CD4-positive, alpha-beta T cell treated with Interleukin-17A for 4 hours (primary cell): ENCODE results near the gene IFT25.
A peak's percentile ranks its signal among the peaks of the same experiment; 100 is the strongest.
"Not testable (repeated sequence)": the region's sequence is repeated elsewhere in the genome, so short reads cannot be mapped to it uniquely, and the experiment has no call there.

ENCODE experiments used
- DNase-seq: peaks from one replicate; pipeline ENCODE4 v3.0.0-alpha.2; 2020; ENCODE audit warnings: mixed read lengths

IFT25 gene

GRCh38 chr1:53945433-53946251, at the start of gene IFT25:
IFT25 (minus strand) TSS chr1:53945699; CDS start chr1:53940082, 5,617 bp downstream.
- peak; percentile 99 for DNase-seq

- not testable (repeated sequence) for DNase-seq
Measured at GRCh38 chr1:53994516-53994915, 49.0 kb upstream of the IFT25 start.

GRCh38 chr1:53992085-53992874, 46.8 kb upstream of the IFT25 start:
- no peak for DNase-seq

- DNase-seq, result no peak
Measured at GRCh38 chr1:53987880-53988279, 42.4 kb upstream of the IFT25 start.

GRCh38 chr1:53986458-53986857, 41.0 kb upstream of the IFT25 start:
- DNase-seq, result no peak

- DNase-seq, result no peak
Measured at GRCh38 chr1:53984726-53985125, 39.2 kb upstream of the IFT25 start.

GRCh38 chr1:53982763-53983104, 37.2 kb upstream of the IFT25 start:
- no peak for DNase-seq

- DNase-seq, result no peak
Measured at GRCh38 chr1:53982034-53982762, 36.7 kb upstream of the IFT25 start.

- no peak for DNase-seq
Measured at GRCh38 chr1:53981220-53981619, 35.7 kb upstream of the IFT25 start.

GRCh38 chr1:53979712-53980450, 34.4 kb upstream of the IFT25 start:
- DNase-seq, result no peak

- no peak for DNase-seq
Measured at GRCh38 chr1:53975861-53976260, 30.4 kb upstream of the IFT25 start.

GRCh38 chr1:53971718-53972117, 26.2 kb upstream of the IFT25 start:
- DNase-seq, result no peak

GRCh38 chr1:53969323-53969722, 23.8 kb upstream of the IFT25 start:
- DNase-seq, result not testable (repeated sequence)

- DNase-seq, result no peak
Measured at GRCh38 chr1:53968125-53968513, 22.6 kb upstream of the IFT25 start.

GRCh38 chr1:53967409-53968124, 22.1 kb upstream of the IFT25 start:
- no peak for DNase-seq

GRCh38 chr1:53966794-53967193, 21.3 kb upstream of the IFT25 start:
- no peak for DNase-seq

- no peak for DNase-seq
Measured at GRCh38 chr1:53964109-53964508, 18.6 kb upstream of the IFT25 start.

GRCh38 chr1:53963460-53963859, 18.0 kb upstream of the IFT25 start:
- DNase-seq, result no peak

- DNase-seq, result no peak
Measured at GRCh38 chr1:53962395-53962794, 16.9 kb upstream of the IFT25 start.

GRCh38 chr1:53959664-53960250, 14.3 kb upstream of the IFT25 start:
- no peak for DNase-seq

GRCh38 chr1:53957194-53957818, 11.8 kb upstream of the IFT25 start:
- no peak for DNase-seq
